NB4 (cell line): ENCODE measurements around the gene AFAP1L2.

Experiments used
- DNase-seq: peaks from one replicate; pipeline ENCODE4 v3.0.0; 2010; ENCODE audit warnings: low read depth
- H3K4me3 ChIP-seq: one replicate; pipeline ENCODE4 v1.5.1; 2011; ENCODE audit warnings: mild to moderate bottlenecking, low read depth, low read length, moderate library complexity
- MYC ChIP-seq: IDR thresholded peaks from 2 replicates; pipeline ENCODE4 v1.6.1; 2011; ENCODE audit warnings: low read depth, low read length
- POLR2A ChIP-seq: IDR thresholded peaks from 2 replicates; pipeline ENCODE4 v1.6.1; 2011; ENCODE audit warnings: mild to moderate bottlenecking; ENCODE audit not compliant: insufficient read length; ENCODE audit errors: extremely low read depth
- TF ChIP-seq, protein P1 (sequence below): IDR thresholded peaks from 2 replicates; pipeline ENCODE4 v1.6.1; 2011; ENCODE audit warnings: low read depth, low read length
- TF ChIP-seq, protein P2 (sequence below): IDR thresholded peaks from one replicate; pipeline ENCODE4 v1.5.1; 2012; ENCODE audit warnings: low read depth, low read length

The AFAP1L2 gene

DNA sequence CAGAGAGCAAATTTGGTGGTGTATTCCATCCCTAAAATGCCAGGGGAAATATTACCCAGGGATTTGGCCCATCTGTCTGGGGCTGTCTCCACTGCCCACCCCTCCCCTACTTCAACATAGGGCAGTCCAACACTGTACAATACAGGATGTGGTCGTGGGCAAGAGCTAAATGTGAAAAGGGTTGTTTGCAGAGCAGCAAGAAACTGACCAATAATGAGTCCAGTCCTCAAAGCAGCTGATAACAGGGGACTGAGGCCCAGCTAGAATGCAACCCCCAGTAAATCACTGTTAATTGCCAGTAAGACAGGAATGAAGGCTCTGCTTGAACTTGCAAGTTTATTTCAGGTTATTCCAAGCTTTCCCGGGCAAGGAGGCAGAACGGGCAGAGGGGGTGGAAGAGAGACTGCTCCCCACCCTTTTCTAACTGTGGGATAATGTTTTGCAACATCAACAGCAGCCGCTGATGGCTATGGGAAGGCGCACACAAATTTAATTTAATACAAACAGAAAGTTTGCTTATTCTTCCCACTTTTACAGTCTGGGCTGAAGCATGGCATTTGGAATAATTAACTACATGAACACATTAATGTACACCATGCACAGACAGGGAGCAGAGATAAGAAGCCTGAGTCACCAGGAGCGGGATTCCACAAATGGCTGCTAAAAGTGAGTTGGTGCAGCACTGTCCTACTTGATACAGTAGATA lies 36.8 kb downstream of the AFAP1L2 start:
- no peak overlapping the region for H3K4me3 ChIP-seq
- DNase-seq = peak; percentile 18
- 0 out of 2 replicates have a peak, but pooled peaks have one; percentile 11 for TF ChIP-seq MYC
- no peak for TF ChIP-seq POLR2A

DNA sequence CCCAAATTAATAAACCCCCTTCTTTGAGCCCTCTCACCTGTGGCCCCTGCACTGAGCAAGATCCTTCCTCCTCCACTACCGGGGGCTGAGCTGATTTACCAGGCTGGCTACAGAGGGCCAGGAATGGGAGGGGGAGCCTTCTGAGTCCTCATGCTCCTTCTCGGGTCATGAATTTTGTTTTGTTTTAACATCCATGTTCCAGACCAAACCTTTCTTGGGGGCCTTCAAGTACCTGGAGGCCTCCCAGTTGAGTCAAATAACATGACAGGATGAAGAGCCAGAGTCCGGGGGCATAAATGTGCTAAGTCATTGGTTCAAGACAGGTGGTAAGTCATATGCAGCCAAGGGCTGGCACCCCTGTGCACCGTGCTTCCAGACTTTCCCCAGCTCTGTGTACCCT lies 39.6 kb downstream of the AFAP1L2 start:
- no peak overlapping the region for H3K4me3 ChIP-seq
- DNase-seq = no peak
- TF ChIP-seq, protein P1, sequence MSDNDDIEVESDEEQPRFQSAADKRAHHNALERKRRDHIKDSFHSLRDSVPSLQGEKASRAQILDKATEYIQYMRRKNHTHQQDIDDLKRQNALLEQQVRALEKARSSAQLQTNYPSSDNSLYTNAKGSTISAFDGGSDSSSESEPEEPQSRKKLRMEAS = no peak
- TF ChIP-seq, protein P2, sequence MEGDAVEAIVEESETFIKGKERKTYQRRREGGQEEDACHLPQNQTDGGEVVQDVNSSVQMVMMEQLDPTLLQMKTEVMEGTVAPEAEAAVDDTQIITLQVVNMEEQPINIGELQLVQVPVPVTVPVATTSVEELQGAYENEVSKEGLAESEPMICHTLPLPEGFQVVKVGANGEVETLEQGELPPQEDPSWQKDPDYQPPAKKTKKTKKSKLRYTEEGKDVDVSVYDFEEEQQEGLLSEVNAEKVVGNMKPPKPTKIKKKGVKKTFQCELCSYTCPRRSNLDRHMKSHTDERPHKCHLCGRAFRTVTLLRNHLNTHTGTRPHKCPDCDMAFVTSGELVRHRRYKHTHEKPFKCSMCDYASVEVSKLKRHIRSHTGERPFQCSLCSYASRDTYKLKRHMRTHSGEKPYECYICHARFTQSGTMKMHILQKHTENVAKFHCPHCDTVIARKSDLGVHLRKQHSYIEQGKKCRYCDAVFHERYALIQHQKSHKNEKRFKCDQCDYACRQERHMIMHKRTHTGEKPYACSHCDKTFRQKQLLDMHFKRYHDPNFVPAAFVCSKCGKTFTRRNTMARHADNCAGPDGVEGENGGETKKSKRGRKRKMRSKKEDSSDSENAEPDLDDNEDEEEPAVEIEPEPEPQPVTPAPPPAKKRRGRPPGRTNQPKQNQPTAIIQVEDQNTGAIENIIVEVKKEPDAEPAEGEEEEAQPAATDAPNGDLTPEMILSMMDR = no peak
- TF ChIP-seq POLR2A (no peak), MYC (no peak)

GRCh38 chr10:114363745-114364454 lies 40.4 kb downstream of the AFAP1L2 start:
- TF ChIP-seq, protein P2 = no peak
- TF ChIP-seq POLR2A (no peak), MYC (no peak)
- TF ChIP-seq, protein P1 = no peak
- no peak for DNase-seq
- no peak overlapping the region for H3K4me3 ChIP-seq

- no peak for DNase-seq
- no peak overlapping the region for H3K4me3 ChIP-seq
Observed at GRCh38 chr10:114362826-114363355, 41.4 kb downstream of the AFAP1L2 start.

GRCh38 chr10:114359953-114360345 lies 44.4 kb downstream of the AFAP1L2 start:
- no peak overlapping the region for H3K4me3 ChIP-seq
- TF ChIP-seq, protein P1 = no peak
- TF ChIP-seq POLR2A = no peak
- no peak for TF ChIP-seq MYC
- TF ChIP-seq, protein P2 = no peak
- DNase-seq = no peak

More at GRCh38 chr10:114362826-114363355, 41.4 kb downstream of the AFAP1L2 start:
- no peak for TF ChIP-seq MYC
- TF ChIP-seq, protein P2 = no peak
- TF ChIP-seq, protein P1 = no peak
- TF ChIP-seq POLR2A = no peak
